ENCODE data around the gene SHISA6.

Gene SHISA6

GRCh38 chr17:11240841-11241610, at the start of gene SHISA6:
TSS of gene SHISA6 (plus strand) at chr17:11241213.
- DNase-seq (ENCODE audit: low read depth) = no peak

DNA sequence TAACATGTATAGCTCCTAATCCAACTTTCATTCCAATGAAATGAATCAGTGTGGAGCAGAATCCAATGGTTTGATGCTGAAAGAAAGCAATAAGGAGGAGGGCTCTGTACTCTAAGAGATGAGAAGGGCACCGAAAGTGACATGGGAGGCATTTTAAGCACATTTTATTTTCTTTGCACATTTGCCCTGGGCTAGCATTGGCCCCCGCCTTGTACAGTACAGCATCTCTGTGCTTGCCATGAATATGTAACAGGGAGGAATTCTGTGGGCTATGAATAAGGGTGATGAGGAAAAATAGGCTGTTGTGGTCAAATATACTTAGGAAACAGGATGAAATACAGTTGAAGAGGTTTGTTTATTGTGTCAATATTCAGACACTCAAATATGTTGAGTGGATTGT, 45.2 kb upstream of the SHISA6 start:
- DNase-seq (ENCODE audit: low read depth) = no peak

GRCh38 chr17:11204991-11205390, 36.0 kb upstream of the SHISA6 start:
- DNase-seq (ENCODE audit: low read depth) = no peak

DNA sequence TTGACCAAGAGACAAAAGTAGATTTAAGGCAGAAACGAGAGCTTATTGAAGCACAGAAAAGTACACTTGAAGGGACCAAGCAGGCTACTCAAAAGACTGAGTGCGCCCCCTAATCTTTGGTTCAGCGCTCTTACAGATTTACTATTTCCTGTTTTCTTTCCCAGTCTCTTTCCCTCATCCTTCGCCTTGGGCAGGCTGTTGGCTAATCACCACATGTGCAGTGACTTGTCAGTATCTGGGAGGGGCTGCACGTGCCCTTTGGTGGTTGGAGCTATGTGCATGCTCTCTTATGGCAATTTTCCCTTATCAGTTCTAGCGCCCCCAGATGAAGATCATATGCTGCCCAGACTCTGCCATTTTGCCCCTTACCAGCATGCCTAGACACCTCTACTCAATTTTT, 35.4 kb upstream of the SHISA6 start:
- DNase-seq (ENCODE audit: low read depth) = no peak

GRCh38 chr17:11209906-11210305, 31.1 kb upstream of the SHISA6 start:
- no peak for DNase-seq (ENCODE audit: low read depth)

- no peak for DNase-seq (ENCODE audit: low read depth)
Measured at GRCh38 chr17:11212792-11213191, 28.2 kb upstream of the SHISA6 start.

- DNase-seq (ENCODE audit: low read depth) = no peak
Measured at GRCh38 chr17:11216976-11217375, 24.0 kb upstream of the SHISA6 start.

GRCh38 chr17:11221196-11221595, 19.8 kb upstream of the SHISA6 start:
- DNase-seq (ENCODE audit: low read depth) = no peak

DNA sequence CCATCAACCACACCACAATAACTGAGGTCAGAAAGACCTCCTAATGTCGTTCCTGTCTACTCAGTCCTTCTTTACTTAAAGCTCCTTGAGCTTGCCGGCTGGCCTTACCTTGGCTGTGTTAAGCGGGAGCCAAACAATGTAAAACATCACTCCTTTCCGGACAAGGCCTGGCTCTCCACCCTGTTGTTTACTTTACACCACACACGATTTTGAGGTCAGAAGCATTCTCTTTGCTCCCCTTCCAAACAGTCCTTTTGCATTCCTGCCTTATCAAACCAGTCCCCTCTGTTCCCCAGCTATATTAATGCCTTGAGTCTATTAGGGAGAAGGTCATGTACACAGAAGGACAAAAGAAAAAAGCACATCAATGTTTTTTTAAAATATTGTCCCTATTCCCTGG, 19.3 kb upstream of the SHISA6 start:
- no peak for DNase-seq (ENCODE audit: low read depth)

GRCh38 chr17:11238705-11239104, 2.3 kb upstream of the SHISA6 start:
- DNase-seq (ENCODE audit: low read depth) = no peak

GRCh38 chr17:11239379-11239970, 1.5 kb upstream of the SHISA6 start:
- no peak for DNase-seq (ENCODE audit: low read depth)

GRCh38 chr17:11240041-11240840, 772 bp upstream of the SHISA6 start:
- no peak for DNase-seq (ENCODE audit: low read depth)

- no peak for DNase-seq (ENCODE audit: low read depth)
Measured at GRCh38 chr17:11241611-11242226, 706 bp downstream of the SHISA6 start.

DNA sequence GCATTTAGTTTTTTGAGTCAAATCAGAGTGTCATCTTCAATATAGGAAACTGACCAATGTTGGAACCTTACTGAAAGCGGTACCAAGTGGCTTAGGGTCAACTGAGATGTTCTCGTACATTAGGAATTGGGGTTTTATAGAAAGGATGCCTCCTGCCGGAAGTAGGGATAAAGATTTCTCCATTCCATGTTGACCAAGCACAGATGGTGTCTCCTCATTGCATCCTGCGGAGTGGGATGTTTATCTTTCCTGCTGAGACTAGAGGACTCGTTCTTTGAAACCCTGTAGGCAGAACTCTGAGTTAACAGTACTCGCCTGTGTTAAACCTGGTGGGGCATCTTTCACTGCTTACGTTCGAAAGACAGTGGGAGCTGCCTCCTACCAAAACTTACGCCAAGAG, 1.4 kb downstream of the SHISA6 start:
- DNase-seq (ENCODE audit: low read depth) = no peak

DNA sequence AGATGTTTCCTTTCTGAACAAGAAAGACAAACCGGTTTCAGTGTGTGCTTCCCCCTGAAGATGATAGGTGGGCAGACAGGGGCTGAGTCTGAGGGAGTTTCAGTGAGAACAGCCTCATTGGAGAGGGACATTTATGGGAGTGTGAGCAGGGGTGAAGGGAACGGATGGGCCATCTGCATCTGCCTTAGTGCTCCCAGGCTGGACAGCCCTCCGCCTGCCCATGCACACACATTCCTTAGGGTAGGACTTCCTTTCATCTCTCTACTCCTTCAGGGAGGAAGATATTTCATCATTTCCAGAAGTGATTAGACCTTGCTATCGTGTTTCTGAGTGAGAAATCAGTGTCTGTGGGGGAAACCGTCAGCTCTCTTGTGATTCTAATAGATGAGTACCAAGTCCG, 3.8 kb downstream of the SHISA6 start:
- DNase-seq (ENCODE audit: low read depth) = no peak

- no peak for DNase-seq (ENCODE audit: low read depth)
Measured at GRCh38 chr17:11245187-11245586, 4.2 kb downstream of the SHISA6 start.

DNA sequence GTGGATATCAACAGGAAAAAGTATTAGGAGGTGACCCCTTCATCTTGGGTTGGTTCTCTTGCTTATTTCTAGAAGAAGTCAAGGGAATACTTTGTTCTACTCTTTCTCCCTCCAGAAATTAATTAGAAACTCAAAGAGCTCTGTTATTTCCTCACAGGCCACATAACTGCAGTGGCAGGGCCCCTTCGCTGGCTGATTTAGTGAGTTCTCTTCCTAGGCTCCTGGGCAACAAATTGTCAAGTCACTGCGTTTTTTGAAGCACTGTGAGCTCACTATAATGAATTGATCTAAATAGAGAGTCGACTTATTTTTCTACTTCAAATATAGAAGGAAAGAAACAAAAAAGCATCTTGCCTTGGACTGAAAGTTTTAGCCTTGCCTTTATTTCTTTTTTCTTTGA, 4.8 kb downstream of the SHISA6 start:
- no peak for DNase-seq (ENCODE audit: low read depth)

DNA sequence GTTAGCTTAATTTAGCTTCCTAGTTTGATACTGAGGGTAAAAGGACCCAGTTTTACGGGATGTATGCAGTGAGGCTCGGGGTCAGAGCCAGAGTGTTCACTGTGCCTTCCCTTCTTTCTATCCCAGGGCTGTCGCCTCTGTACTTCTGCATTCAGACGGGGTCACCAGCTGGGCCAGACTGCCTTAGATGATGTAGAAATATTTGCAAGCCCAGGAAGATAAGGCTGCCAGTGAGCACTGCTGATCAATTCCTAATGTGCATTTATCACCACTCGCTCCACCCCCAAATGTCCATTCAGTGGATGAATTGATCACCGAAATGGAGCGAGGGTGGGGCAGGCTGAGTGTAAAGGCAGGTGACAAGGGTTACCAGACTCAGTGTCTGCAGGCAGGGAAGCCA, 9.1 kb downstream of the SHISA6 start:
- no peak for DNase-seq (ENCODE audit: low read depth)

GRCh38 chr17:11251561-11252107, 10.6 kb downstream of the SHISA6 start:
- DNase-seq (ENCODE audit: low read depth) = no peak

GRCh38 chr17:11252146-11252545, 11.1 kb downstream of the SHISA6 start:
- DNase-seq (ENCODE audit: low read depth) = no peak

DNA sequence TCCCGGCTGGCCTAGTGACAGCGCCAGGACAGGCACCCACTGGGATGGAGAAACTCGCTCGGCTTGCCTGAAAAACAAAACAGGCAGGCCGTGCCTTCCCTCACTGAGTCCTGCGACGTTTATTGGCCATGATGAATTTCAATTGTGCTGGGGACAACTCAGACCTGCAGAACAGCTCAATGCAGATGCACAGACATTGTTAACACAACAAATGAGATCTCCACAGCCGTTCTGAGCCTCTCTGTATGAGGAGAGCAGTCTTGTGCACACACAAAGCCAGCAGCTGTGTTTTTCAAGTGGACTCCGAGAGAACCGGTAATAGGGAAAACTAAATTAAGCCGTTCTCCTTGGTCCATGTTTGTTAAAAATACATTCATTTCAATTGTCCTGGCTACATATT, 15.9 kb downstream of the SHISA6 start:
- DNase-seq (ENCODE audit: low read depth) = no peak

DNA sequence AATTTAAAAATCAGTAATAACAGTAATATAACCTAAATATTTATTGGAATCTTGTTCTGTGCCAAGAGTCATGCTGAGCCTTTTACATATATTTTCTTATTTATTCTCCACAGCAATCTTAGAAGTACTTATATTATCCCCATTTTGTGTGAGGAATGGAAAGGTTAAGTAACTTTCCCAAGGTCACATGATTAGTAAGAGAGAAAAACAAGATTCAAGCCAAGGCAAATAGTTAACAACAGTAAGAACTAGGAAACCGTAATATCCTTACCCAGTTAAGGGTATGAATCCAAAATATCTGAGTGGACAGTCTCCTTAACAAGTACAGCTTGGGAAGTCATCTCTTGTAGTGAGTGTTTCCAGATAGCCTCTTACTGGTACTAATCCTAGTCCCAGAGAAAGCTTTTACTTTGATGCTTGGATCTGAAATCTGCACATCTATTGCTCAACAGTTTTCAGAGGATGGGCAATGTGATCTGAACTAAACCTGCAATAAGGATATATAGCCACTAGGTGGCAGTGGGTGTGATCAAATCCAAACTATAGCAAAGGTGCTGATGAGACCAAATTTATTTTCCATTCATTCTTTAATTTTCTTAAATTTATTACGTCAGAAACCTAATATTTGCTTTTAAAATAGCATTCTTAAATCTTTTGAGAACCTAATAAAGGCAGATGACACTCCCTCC, 23.3 kb downstream of the SHISA6 start:
- DNase-seq (ENCODE audit: low read depth) = no peak
